GM18867 (cell line): ENCODE data around the gene RBP5.

Experiments used
- ATAC-seq: cut with Tn5 transposase; IDR thresholded peaks from one replicate; pipeline ENCODE4 v1.9.1; 2021; ENCODE audit warnings: mild to moderate bottlenecking, moderate library complexity; ENCODE audit not compliant: unreplicated experiment

RBP5 gene

DNA sequence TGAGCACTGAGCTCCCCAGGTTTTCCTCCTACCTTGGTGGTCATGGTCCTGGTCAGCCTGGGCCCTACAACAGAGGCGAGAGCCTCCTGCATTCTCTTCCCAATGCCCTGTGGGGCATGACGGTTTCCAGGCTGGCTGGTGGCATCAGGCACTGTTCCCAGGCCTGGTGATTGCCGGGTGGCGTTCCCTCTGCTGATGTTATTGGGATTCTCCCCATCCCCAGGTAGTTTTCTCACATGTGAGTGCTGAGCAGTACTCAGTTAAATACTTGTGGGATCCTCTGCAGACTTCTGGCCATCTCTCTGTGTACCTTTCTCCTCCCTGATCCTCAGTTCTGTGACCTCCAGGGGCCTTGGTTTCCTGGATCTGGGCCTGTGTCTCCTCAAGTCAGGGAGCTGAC is 52.2 kb downstream of the RBP5 start:
- ATAC-seq, result no peak

DNA sequence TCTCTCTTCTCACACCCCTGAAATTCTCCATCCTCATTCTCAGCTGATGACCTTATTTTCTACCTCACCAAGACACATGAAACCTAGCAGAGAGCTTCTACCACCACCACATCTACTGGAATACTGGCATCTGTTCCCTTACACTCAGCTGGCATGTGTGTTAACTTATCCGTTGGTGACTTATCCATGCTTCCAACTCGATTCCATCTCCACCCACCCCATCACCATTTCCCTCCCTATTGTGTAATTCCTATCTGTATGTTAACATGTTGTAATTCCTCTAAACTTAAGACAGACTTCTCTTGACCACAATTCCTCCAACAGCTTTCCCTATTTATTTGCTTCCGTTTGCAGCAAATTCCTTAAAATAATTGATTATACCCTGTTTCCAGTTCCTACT is 52.8 kb downstream of the RBP5 start:
- ATAC-seq, result no peak

DNA sequence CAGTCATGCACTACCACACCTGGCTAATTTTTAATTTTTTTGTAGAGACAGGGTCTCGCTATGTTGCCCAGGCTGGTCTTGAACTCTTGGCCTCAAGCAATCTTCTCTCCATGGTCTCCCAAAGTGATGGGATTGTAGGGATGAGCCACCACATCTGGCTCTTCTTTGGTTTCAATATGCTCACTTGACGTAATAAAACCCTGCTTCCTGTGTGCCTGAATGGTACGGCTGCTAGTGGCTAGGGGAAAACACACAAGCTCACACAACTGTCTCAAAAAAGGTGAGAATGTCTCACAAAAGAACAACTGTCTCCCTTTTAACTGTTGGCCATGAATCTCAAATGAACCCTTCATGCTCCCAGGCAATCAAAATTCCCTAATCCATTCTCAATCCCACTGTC is 53.2 kb downstream of the RBP5 start:
- no peak for ATAC-seq

DNA sequence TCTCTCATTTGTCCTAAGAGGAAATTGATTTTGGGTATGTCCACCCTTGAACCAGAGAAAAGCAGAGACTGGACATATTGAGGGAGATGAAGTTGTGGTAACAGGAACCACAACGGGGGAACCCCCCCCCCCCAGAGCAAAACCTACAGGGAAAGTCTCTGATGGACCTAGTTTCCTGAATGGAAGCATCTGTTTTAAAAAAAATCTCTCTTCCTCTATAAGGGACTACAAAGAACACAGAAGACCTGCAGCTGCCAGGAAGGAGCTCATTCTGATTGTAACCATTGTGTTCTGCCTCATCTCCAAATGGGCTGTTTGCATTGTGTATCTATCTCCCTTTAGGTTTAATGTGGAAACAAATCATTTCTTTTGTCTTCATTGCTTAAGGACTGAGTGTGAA is 54.7 kb downstream of the RBP5 start:
- ATAC-seq, result no peak
